ENCODE data around the gene CNTN4. TPM values are rescaled to one million over a fixed set of nuclear protein-coding genes. Genes with fewer than 3 reads are reported as not detected.

The CNTN4 gene
- total and polyA plus RNA-seq, 2 of the 8 experiments (the other 6 are each of a cell fraction or from before 2014, with no cell fraction given) = 0.41 to 2.2 TPM

DNA sequence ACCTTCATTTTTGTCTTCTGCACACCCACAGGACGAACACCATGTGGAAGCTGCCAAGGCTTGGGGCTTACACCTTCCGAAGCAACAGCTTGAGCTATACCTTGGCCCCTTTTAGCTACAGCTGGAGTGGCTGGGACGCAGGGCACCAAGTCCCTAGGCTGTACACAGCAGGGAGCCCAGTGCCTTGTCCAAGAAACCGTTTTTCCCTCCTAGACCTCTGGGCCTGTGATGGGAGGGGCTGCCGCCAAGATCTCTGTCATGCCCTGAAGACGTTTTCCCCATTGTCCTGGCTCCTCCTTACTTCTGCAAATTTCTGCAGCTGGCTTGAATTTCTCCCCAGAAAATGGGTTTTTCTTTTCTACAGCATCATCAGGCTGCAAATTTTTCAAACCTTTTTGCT is 7.8 kb downstream of the CNTN4 start (continued):
- TF ChIP-seq, protein P1, sequence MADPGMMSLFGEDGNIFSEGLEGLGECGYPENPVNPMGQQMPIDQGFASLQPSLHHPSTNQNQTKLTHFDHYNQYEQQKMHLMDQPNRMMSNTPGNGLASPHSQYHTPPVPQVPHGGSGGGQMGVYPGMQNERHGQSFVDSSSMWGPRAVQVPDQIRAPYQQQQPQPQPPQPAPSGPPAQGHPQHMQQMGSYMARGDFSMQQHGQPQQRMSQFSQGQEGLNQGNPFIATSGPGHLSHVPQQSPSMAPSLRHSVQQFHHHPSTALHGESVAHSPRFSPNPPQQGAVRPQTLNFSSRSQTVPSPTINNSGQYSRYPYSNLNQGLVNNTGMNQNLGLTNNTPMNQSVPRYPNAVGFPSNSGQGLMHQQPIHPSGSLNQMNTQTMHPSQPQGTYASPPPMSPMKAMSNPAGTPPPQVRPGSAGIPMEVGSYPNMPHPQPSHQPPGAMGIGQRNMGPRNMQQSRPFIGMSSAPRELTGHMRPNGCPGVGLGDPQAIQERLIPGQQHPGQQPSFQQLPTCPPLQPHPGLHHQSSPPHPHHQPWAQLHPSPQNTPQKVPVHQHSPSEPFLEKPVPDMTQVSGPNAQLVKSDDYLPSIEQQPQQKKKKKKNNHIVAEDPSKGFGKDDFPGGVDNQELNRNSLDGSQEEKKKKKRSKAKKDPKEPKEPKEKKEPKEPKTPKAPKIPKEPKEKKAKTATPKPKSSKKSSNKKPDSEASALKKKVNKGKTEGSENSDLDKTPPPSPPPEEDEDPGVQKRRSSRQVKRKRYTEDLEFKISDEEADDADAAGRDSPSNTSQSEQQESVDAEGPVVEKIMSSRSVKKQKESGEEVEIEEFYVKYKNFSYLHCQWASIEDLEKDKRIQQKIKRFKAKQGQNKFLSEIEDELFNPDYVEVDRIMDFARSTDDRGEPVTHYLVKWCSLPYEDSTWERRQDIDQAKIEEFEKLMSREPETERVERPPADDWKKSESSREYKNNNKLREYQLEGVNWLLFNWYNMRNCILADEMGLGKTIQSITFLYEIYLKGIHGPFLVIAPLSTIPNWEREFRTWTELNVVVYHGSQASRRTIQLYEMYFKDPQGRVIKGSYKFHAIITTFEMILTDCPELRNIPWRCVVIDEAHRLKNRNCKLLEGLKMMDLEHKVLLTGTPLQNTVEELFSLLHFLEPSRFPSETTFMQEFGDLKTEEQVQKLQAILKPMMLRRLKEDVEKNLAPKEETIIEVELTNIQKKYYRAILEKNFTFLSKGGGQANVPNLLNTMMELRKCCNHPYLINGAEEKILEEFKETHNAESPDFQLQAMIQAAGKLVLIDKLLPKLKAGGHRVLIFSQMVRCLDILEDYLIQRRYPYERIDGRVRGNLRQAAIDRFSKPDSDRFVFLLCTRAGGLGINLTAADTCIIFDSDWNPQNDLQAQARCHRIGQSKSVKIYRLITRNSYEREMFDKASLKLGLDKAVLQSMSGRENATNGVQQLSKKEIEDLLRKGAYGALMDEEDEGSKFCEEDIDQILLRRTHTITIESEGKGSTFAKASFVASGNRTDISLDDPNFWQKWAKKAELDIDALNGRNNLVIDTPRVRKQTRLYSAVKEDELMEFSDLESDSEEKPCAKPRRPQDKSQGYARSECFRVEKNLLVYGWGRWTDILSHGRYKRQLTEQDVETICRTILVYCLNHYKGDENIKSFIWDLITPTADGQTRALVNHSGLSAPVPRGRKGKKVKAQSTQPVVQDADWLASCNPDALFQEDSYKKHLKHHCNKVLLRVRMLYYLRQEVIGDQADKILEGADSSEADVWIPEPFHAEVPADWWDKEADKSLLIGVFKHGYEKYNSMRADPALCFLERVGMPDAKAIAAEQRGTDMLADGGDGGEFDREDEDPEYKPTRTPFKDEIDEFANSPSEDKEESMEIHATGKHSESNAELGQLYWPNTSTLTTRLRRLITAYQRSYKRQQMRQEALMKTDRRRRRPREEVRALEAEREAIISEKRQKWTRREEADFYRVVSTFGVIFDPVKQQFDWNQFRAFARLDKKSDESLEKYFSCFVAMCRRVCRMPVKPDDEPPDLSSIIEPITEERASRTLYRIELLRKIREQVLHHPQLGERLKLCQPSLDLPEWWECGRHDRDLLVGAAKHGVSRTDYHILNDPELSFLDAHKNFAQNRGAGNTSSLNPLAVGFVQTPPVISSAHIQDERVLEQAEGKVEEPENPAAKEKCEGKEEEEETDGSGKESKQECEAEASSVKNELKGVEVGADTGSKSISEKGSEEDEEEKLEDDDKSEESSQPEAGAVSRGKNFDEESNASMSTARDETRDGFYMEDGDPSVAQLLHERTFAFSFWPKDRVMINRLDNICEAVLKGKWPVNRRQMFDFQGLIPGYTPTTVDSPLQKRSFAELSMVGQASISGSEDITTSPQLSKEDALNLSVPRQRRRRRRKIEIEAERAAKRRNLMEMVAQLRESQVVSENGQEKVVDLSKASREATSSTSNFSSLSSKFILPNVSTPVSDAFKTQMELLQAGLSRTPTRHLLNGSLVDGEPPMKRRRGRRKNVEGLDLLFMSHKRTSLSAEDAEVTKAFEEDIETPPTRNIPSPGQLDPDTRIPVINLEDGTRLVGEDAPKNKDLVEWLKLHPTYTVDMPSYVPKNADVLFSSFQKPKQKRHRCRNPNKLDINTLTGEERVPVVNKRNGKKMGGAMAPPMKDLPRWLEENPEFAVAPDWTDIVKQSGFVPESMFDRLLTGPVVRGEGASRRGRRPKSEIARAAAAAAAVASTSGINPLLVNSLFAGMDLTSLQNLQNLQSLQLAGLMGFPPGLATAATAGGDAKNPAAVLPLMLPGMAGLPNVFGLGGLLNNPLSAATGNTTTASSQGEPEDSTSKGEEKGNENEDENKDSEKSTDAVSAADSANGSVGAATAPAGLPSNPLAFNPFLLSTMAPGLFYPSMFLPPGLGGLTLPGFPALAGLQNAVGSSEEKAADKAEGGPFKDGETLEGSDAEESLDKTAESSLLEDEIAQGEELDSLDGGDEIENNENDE (IDR thresholded peaks at IDR 0.05; ENCODE audit: insufficient replicate concordance, low read length) = no peak
- no peak for TF ChIP-seq EP300 (IDR thresholded peaks at IDR 0.05; ENCODE audit: borderline replicate concordance in 1 of 2, low read depth in 2 of 2, low read length in 2 of 2)
- no peak for TF ChIP-seq EZH2 (IDR thresholded peaks at IDR 0.05; ENCODE audit: low read depth, low read length, severe bottlenecking)
- no peak for TF ChIP-seq HDAC2 (IDR thresholded peaks at IDR 0.05; ENCODE audit: borderline replicate concordance in 1 of 2, low read depth in 2 of 2, low read length in 2 of 2)
- no peak for TF ChIP-seq CTBP2 (IDR thresholded peaks at IDR 0.05; ENCODE audit: borderline replicate concordance, insufficient read depth, insufficient read length, low read length)
- no peak for TF ChIP-seq GTF2F1 (IDR thresholded peaks at IDR 0.05; ENCODE audit: borderline replicate concordance, low read depth, low read length)
